GM21619 (cell line): ENCODE data around the gene MTHFD1L.
"Not testable (repeated sequence)": the region's sequence is repeated elsewhere in the genome, so short reads cannot be mapped to it uniquely, and the experiment has no call there.

ENCODE experiments used
- ATAC-seq: cut with Tn5 transposase; IDR thresholded peaks from one replicate; pipeline ENCODE4 v1.9.1; 2021; ENCODE audit not compliant: unreplicated experiment

Gene MTHFD1L

GRCh38 chr6:151089978-151090377 is 224.5 kb downstream of the MTHFD1L start:
- ATAC-seq = no peak

GRCh38 chr6:151091571-151091970 is 226.1 kb downstream of the MTHFD1L start:
- no peak for ATAC-seq

DNA sequence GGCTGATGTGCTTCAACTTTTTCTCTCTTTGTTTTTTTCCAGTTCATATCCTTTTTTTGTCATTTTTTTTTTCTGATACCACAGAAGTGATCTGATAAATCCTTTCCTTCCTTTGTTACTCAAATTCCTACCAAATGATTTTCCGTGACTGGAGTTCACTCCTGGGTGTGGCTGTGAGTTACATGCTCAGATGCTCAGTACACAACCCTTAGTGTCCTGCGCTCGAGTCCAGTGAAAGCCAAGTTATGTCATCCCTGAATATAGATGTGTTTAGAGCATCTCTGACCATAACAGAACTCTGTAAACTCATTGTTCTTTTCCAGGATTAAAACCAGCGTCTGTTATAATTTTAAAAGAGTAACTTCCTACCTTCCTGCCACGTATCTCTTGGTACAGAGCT is 227.1 kb downstream of the MTHFD1L start:
- ATAC-seq = no peak

DNA sequence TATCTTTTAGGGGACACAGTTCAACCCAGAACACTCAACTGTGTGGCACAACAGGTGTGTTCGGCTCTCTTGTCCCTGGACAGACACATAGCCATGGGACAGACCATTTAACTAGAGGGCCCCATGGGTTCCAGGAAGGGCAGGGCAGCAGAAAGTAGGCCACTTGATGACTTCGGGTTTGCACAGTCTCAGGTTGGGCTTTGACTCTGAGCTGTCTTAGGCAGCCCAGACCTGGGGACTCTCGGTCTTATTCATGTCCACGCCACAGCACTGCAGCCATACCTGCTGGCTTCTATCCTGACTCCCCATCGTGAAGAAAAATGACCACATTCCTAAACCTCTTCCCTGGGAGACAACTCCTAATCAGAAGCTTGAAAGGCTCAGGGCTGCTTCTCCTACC is 228.2 kb downstream of the MTHFD1L start:
- no peak for ATAC-seq

DNA sequence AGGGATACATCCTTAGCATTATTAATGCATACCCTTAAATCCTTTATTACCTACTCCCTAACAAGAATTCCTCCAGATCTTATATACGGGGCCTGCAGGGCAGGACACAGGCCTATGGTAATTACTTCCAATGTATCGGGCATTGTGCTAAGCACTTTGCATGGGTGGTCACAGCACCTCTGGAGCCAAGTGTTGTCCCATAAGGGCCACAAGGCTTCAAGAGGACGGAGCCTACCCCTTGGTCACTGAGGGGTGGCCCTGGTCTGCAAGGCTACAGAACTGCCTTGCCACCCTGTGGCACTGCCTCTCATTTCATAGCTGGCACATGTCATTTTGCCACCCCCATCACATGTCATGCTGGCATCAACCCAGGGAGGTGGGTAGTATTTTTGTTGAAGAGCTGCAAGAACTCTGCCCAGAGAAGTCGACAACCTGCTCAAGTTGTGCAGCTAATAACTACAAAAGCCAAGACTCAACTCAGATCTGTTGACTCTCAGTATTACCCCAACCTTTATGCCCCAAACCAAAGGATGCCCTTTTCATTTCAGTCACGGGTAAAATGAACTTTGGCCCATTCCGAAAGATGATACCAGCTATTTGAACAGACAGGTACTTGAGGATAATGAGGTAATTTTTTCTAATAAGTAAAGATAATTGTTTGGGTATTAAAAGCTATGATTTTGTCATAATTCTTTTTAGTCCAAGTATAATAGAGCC is 230.2 kb downstream of the MTHFD1L start:
- ATAC-seq = no peak

DNA sequence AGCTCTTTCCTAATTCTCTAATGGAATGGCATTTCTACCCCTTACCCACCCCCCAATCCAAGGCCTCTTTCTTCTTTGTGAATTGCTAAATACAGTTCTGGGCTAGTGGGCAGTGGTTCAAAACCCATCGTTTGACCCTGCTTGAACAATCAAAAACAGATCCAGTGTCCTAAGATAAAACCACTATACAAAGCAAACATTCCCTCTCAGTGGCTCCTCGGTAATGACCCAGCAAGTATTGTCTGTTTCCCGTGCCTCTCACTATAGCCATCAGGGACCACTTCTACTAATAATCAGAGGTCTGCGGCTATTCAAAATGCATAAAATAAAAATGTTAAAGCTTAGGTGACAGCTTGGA is 230.7 kb downstream of the MTHFD1L start:
- no peak for ATAC-seq

GRCh38 chr6:151096691-151097606 is 231.4 kb downstream of the MTHFD1L start:
- no peak for ATAC-seq

DNA sequence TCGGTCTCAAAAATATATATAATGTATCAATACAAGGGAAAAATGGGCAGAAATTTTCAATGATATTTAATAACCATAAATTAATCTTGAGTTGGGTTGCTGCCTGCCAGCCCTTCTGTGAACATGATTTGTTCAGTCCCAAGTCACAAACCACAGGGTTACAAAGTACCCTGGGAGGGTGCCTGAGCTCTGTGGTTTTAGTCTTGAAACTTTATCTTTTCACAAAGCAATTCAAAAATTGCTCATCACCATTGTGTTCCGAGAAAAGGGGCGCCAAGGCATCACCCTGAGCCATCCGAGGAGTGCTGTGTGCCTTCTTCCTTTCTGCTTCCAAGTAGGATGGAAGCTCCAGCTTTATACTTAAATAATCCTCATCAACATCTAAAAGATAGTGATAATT is 232.7 kb downstream of the MTHFD1L start:
- no peak for ATAC-seq

GRCh38 chr6:151100326-151100725 is 234.8 kb downstream of the MTHFD1L start:
- ATAC-seq = no peak

DNA sequence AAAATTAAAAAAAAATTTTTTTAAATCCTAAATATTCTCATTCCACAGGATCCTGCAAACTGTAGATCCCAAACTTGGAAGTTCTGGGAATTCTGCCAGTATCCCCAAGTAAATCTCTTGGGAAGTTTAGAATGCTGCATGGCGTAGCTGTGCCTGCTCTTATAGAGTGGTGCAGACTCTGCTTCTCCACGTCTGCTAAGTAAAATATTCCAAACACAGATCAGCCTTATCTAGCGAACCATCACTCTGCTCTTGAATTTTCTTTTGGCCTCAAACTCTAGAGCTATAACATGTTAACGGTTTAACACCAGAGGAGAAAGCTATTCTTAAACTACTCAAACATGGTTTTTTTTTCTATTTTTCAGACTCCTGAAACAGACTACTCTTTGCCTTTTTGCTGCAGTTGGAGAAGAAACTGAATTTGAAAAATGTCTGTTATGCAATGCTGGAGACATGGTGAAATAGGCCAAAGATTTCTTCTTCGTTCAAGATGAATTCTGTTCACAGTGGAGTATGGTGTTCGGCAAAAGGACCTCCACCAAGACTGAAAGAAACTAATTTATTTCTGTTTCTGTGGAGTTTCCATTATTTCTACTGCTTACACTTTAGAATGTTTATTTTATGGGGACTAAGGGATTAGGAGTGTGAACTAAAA is 235.8 kb downstream of the MTHFD1L start:
- no peak for ATAC-seq

DNA sequence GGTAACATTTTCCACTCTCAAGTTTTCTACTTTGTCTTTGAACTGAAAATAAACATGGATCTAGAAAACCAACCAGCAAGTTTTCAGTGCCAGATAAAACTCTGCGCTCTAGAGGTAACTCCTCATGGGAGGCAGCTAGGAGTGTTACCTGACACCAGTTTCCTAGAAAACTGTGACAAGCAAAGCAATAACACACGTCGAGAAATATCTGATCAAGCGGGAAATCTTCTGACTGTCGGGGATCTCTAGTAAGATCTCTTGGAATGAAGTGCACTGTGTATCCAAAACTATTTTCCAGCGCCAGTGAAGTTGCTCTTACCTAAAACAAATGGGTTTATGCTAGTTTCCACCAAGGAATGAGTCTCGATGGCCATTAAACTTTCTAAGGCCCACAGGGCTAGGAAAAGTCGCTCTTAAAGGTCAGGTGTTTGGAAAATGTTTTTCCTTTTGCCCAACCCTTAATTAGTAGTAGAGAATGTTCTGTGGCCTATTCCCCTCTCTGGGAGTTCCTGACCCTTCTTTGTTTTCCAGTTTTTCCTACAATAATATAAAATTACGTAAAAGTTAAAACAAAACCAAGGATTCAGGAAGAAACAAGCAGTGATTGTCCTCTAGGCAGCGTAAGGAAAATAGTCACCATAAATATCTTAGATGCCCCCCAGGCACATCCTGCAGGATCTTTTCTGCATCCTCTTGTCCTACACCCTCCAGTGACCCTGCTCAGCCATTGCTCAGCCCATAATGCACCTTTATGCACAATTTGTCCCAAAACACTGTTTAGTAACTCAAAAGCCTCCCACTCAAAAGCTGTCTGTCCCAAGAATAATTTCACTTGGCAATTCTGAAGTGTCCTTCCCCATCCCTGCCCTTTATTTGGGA is 236.6 kb downstream of the MTHFD1L start:
- no peak for ATAC-seq

GRCh38 chr6:151103266-151103665 is 237.8 kb downstream of the MTHFD1L start:
- ATAC-seq = no peak

GRCh38 chr6:151107897-151108427 is 242.5 kb downstream of the MTHFD1L start:
- no peak for ATAC-seq

GRCh38 chr6:151108548-151108947 is 243.0 kb downstream of the MTHFD1L start:
- no peak for ATAC-seq

GRCh38 chr6:151109361-151109760 is 243.9 kb downstream of the MTHFD1L start:
- ATAC-seq = no peak

DNA sequence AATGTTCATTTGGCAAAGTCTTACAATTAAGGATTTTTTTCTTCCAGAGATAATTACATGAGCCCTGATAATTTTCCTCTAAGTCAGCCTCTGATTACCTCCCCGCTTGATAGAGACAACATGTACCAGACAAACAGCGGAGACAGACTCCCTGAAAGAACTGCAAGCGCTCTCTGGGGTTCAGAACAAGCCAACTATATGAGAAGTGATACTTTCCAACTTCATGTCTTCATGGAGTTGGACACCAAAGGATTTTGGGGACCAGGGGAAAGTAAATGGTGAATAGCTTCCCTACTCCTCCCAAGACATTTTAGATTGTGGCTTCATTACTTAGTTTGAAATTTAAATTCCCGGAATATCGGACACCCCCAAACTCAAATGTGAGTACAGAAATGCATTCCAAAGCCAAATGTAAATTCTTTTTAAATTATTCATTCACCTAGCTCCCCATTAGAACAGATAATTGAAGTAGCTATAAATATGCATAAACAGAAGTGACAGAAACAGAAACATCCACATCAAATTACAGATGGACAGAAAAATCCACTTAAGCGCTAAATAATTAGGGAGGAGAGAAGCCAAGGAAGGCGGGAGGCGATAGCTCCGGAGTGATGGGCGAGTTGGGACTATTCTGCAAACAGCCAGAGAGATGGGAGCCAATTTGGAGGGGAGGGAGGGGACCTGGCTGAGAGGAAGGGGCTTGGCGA is 244.5 kb downstream of the MTHFD1L start:
- ATAC-seq = no peak

- no peak for ATAC-seq
These were observed 245.0 kb downstream of the MTHFD1L start for GRCh38 chr6:151110576-151110905.

DNA sequence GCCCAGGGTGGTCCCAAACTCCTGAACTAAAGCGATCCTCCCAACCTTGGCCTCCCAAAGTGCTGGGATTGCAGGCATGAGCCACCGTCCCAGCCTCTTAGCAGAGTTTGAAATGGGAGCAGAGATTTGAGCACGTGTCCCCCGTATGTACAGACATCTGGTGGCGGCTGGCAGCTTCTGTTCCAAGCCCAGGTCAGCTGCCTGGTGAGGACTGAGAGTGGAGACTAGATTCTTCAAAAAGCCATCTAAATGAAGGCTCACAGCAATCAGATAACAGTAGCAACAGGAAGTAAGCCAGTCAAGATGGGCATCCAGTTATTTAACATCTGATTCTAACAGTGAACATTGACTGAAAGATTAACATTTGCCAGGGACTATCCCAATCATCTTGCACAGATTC is 246.2 kb downstream of the MTHFD1L start:
- ATAC-seq = no peak

DNA sequence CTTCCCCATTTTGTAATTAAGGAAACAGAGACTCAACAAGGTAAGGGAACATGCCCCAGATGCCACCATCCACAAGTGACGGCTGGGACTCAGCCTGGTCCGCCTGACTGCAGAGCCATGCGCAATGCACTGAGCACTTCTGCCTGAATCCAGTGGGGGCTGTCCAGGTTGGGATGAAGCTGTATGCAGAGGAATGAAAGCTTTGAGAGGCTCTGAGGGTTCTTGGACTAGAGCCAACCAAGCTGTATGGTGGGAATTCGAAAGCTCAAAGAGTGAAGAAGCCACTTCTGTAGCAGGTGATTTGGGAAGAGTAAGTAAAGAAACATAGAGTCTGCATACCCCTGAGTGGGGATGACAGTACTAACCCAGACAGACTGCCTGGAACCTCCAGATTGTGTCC is 246.6 kb downstream of the MTHFD1L start:
- no peak for ATAC-seq

GRCh38 chr6:151112884-151113283 is 247.4 kb downstream of the MTHFD1L start:
- ATAC-seq = not testable (repeated sequence)
